ENCODE data around the gene NTSR1.

DNA sequence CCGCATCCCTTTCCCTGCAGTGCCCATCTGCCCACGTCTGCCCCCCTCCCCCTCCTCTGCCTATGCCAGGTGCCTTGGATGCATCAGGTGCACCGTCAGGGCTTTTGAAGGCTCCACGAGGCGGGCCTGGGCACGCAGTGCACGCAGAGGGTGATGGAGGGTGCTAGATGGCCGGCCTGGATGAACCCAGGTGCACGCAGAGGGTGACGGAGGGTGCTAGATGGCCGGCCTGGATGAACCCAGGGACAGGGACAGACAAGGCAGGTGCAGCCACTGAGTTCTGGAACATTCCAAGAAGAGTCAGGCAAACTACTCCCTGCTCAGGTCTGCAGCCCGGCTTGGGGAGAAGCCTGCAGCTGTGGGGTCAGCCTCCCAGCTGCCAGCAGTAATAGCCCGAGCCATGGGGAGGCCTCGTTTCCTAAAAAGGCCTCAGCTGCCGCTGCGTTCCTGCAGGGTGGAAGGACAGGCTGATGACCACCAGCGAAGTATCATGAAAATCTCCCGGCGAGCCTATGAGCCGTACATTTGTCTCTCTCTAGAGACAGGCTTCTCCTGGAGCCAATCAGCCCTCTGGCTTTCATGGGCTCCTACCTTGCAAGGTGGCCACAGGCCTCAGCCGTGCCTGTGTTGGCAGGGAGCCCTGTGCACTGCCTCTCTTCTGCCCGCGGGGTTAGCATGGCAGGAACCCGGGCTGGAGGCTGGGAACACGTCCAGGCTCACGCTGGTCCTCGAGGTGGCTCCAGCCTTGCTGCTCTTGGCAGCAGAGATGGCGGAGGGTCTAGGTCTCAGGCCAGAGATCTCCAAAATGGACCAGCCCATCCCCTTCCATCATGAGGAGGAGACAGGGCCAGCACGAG lies 29.6 kb downstream of the NTSR1 start:
- TF ChIP-seq, protein P1, sequence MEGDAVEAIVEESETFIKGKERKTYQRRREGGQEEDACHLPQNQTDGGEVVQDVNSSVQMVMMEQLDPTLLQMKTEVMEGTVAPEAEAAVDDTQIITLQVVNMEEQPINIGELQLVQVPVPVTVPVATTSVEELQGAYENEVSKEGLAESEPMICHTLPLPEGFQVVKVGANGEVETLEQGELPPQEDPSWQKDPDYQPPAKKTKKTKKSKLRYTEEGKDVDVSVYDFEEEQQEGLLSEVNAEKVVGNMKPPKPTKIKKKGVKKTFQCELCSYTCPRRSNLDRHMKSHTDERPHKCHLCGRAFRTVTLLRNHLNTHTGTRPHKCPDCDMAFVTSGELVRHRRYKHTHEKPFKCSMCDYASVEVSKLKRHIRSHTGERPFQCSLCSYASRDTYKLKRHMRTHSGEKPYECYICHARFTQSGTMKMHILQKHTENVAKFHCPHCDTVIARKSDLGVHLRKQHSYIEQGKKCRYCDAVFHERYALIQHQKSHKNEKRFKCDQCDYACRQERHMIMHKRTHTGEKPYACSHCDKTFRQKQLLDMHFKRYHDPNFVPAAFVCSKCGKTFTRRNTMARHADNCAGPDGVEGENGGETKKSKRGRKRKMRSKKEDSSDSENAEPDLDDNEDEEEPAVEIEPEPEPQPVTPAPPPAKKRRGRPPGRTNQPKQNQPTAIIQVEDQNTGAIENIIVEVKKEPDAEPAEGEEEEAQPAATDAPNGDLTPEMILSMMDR (IDR thresholded peaks at IDR 0.05) = no peak
- TF ChIP-seq POLR2A (IDR thresholded peaks at IDR 0.05) = no peak
